ENCODE results near the gene PLEKHO1.

Gene PLEKHO1

DNA sequence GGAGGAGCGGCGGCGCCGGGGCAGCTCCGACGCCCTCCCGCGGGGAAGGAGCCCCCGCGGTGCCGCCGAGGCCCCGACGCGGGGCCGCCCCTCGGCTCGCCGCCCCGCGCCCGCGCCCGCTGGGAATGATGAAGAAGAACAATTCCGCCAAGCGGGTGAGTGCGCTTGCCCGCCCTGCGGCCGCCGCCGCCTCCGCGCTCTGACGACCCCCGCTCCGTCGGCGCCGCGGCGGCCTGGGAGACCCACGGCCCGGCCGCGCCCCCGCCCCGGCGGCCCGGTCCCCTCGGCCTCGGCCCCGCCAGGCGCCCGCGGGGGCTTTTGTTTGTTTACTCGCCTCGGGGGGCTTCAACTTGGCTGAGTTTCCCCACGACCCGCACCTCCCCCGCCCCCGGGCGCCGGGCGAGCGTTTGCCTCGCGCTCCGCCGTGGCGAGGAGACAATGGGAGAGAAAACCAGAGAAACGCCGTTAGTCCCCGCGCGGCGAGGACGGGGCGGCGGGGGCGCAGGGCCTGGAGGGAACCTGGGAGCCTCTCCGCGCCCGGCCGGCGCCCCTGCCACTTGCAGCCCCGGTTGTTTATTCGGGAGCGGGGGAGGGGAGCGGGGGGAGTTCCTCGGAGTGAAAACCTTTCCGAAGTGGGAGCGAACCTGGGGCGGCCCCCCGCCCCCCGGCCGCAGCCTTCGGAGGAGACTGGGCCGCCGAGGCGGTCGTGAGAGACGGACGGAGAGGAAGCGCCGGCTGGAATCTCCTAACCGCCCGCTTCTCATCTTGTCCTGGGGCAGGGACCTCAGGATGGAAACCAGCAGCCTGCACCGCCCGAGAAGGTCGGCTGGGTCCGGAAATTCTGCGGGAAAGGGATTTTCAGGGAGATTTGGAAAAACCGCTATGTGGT lies 661 bp downstream of the PLEKHO1 start:
- DNase-seq (ENCODE audit: low read depth): no peak

DNA sequence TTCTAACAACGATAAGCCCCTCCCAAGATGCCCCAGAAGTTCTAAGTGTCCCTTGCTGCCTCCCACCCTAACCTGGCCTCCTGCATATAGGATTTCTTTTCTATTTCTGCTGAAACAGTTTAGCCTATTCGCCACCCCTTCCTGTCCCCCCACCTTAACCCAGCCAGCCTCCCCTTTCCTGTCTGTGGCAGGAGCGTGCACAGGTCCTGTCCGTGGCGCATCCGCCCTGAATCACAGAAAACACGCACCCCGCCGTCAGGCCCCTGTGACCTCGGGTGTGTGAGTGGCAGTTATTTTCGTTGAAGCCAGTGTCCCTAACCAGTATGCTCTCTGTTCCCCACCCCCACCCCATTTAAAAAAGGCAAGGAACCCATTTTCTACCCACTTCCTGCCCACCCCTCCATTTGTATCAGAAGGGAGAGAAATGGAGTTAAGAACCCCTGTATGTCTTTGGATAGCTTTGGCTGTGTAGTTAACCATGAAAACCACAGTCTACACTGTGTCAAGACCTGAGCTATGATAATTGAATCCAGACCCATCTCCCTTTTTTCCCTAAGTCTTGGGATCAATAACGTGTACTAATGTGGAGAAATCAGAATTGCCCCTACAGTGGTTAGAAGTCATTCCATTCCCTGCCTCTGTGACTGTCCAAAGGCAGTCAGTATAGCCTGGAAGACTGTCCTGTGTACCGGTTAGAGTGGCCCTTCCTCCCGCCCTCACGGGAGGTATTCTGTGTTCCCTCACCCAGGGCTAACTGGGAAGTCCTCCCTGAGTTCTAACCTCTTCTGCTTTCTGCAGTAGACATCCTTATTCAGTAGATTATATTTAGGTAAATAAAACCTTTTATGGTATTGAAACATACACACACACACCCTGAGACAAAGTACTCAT lies 1.8 kb downstream of the PLEKHO1 start:
- DNase-seq (ENCODE audit: low read depth): peak; percentile 63

DNA sequence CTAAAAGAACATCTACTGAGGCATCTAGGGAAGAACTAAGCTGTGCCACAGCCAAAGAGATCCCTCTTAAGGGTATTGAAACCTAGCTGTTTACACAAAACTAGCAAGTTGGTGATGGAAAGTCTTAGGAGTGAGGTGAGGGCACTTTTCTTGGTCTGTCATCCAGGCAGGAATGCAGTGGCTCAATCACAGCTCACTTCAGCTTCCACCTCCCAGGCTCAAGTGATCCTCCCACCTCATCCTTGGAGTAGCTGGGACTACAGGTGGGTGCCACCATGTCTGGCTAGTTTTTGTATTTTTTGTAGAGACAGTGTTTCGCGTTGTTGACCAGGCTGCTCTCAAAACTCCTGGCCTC lies 2.4 kb downstream of the PLEKHO1 start:
- DNase-seq (ENCODE audit: low read depth): no peak

DNA sequence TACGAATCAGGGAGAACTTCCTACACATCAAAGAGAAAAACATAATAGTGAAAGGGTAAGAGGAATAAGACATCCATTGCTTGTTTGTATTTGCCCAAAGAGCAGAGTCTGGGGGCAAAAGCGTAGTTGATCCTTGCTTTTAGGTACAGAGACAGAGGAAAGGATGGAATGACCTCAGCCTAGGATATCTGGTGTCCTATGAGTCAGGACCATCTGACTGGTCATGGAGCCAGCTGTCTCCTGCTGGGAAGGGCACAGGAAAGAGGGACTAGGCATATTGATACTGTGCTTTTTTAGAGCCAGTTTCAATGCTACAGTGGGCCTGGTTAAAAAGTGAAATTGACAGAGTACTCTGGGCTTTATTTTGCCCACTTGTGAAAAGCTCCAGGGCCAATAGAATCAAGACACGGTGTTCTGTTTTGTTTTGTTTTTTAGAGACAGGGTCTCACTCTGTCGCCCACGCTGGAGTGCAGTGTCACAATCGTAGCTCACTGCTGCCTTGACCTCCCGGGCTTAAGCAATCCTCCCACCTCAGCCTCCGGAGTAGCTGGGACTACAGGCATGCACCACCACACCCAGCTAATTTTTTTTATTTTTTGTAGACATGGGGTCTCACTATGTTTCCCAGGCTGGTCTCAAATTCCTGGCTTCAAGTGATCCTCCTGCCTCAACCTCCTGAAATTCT lies 3.2 kb downstream of the PLEKHO1 start:
- DNase-seq (ENCODE audit: low read depth): no peak

DNA sequence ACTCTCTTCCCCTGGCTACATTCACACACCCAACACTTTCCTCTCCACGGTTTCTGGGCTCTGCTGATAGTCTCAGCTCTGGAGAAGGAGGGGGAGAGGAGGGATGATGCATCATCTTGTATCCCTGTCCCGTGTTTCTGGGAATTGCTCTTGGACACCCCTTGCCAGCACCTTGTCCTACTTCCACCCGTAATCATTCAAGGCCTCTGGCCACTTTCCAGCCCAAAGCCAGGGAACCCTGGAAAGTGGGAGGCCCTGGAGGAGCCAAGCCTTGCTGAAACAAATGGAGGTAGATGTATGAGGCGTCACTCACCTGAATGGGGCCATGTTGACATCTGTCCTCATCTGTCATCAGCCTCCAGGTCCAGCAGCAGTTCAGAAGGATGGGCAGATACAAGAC lies 4.4 kb downstream of the PLEKHO1 start:
- no peak for DNase-seq (ENCODE audit: low read depth)

DNA sequence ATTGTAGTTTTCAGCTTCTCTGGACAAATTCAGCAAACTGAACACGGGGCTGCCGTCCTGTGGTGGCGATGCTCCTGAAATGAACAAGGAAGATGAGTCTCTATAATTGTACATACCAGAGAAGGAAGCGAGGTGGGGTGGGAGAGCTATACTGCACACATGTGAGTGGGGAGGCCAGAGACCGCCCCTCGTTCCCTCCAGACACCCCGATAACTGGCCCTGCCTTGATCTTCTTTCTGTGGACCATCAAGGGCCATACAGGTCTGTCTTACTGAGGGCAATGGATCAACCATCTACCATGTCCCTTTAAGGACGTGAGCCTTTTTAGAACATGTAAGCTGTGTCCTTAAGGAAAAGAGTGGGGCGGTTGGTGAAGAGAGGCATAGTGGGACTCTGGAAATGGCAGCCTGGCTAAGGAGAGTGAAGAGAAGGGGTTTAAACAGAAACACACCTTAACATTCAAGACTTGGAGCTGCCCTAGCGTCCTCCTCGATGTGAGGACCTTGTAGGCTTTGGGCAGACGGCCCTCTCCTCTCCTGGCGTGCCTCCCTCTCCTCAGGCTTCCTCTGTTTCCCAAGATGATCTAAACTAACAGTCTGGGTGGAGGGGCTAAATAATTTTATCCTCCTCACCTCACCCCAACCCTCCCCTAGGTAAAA lies 5.8 kb downstream of the PLEKHO1 start:
- DNase-seq (ENCODE audit: low read depth): no peak

DNA sequence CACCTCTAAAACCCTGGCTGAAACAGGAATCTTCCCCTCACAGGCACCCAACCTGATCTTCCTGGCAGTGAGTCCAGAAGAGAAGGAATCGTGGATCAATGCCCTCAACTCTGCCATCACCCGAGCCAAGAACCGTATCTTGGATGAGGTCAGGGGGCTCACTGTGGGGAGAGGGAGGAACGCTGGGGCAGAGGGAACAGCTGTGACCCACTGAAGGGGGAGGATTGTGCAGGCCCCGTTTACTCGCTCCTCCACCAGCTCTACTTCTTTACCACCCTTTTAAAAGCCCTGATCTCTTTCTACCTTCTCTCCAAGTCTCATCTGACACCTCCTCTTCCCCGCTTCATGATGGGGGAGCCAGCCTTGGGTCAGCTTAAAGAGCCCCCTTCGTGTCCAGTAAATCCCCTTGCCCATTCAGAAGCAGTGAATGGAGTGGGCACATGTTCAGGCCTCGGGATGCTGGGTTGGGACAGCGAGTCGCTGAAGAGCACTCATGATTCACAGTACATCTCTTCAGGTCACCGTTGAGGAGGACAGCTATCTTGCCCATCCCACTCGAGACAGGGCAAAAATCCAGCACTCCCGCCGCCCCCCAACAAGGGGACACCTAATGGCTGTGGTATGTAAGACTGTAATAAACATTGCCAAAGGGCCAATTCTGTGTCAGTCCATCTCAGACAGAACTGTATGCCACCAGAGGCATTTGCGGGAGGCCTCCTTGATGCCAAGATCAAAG lies 7.3 kb downstream of the PLEKHO1 start:
- no peak for DNase-seq (ENCODE audit: low read depth)

DNA sequence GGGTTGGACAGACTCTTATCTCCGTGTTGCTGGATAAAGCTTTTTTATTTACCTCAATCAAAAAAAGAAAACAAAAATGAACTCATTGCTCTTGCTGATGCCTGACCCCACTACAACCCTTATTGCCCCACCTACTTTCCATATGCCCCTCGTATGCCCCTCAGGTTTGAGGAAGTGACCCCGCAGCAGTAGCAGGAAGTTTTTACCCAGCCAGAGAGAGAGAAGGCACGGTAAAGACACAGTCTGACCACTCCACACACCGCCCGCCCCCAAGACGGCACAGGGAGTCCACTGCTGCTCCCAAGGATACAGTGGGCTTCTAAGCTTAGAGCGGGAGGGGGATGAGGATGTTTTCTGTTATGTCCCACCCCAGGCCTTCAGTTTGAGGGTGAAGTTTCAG lies 9.8 kb downstream of the PLEKHO1 start:
- no peak for DNase-seq (ENCODE audit: low read depth)

DNA sequence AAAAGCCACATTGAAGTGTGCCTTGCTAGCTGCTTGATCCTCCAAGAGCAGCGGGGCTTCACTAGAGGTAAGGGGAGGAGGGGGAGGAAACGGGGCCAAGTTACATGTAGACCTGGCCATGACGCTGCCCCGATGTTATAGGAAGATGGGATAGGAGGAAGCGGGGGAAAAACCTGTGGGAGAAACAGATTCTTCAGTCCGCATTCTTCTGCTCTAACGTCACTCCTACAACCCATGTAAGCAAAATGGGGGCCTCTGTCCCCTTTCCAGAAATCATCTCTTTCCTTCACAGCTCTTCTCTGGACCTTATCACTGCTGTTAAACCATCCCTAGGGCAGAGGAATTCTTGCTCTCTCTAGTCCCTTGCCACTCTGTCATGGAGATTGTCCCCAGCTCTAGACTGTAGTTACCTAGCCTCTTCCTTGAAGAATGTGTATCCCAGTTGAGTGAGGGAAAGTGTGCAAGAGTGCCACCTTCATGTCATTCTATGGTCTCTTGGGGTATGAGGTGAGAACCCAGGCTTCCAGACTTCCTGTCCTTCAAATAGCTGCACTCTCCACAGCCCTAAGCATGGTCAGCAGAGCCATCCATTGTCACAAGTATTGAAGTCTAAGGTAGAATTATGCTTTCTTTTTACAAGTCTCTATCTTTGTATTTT lies 11.4 kb downstream of the PLEKHO1 start:
- no peak for DNase-seq (ENCODE audit: low read depth)

DNA sequence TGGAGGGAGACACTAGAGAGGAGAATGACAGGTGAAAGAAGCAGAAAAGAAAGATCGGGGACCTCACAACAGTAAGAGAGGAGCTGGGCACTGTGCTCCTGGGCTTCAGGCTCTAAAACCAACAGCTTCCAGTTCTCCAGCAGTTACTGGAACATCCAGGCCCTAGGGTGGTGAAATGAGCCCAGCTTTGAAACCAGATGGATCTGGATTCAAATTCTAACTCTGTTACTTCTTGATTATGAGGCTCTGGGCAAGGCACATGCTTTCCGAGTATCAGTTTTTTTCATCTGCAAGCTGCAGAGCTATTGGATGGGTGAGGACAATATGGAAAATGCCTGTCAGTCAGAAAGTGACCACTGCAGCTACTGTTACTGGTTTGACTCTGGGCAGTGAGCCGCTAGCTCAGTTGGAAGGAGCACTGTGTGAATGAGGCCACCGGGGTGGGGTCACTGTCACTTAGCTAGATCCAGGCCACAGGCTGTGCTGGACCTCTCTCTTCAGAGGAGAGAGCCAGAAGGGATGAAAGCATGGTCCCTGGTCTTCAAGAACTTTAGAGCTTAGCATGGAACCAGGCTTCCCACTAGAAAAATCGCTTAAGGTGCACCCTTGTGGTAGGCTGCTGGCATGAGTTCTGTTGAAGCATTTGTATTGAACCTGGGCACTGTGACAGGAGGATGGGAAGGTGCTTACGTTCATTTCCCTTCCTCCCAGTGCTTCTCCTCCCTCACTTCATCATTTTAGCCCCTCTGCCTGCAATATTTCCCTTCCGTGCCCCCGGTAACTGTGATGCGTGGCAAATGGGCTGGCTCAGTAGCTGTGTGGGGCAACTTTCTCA lies 12.2 kb downstream of the PLEKHO1 start:
- DNase-seq (ENCODE audit: low read depth): no peak

DNA sequence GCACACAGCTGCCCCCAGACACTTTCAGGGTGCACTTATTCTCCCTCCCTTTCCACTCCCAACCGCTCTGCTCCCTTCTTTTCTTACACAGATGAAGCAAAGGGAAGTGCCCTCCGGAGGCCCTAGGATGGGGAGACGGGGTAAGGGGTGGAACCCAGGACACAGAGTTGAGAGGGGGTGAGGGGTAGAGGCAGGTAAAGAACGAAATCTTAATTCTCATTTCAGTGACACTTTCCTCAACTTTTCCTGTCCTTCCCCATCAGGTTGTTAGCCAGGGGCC lies 12.8 kb downstream of the PLEKHO1 start:
- DNase-seq (ENCODE audit: low read depth): no peak

DNA sequence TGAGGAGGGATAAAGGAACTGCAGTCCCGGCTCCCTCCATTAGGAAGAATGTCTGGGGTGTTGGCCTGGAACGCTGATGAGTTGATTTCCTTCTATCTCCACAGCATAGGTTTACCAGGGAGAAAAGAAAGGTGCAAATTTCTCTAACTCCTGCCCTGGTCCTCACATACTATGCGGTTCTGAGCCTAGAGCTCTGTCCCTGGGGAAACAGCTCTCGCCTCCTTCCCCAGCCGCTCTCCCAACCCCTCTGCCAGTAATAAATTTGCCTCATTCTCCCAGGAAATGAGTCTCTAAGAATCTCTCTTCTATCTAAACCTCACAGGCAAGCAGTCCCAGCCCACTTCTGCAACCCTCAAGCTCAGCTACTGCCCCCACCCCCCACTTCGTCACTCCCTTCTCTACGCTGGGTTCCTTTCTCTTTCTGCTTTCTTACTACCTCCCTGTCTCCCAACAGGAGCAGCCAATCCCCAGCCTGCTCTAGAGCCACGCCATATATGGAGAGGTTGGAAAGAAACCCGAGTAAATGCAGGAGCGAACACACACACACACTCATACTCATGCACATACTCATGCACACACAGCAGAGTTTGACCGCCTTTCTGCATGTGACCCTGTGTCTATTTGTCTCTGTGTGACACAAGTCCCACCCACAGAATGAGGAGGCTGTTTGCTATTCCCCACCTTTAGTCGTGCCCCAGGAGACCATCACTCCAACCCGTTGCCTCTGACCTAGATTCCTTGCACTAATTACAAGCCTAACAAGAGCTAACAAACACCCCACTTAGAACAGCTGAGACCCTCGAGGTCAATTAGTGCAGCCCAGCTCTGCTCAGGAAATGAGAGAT lies 13.4 kb downstream of the PLEKHO1 start:
- no peak for DNase-seq (ENCODE audit: low read depth)

DNA sequence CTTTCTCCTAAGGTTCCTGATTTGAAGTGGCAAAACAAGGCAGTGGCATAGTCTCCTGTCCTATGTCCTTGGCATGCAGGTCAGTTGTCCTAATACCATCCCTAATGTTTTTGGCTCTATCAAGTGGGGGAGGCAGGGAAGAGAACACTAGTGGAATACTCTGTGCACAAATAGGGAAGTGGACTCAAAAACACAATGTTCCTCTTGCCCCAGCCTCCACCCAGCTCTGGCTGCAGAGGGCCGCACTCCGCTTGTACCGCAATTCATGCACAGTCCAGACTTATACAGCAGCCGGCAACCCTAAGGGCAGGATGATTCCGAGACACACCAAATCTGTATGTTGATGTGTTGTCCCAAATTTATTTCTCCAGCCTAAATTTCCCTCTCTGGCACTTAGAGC lies 14.5 kb downstream of the PLEKHO1 start:
- DNase-seq (ENCODE audit: low read depth): no peak

DNA sequence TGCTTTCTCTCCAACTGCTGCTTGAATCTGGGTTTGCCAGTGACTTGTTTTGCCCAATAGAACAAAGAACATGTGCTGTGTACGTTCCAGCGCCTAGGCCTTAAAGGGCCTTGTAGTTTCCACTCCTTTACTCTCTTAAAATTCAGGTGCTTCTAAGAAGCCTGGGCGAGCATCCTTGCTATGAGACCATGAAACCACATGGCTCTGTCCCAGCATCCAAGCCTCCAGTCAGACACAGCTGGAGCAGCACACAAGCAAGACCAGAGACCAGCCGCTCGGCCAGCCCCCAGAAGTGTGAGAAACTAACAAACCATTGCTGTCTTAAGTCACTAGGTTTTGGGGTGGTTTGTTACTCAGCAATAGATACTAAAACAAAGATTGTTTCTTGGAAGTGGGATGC lies 15.1 kb downstream of the PLEKHO1 start:
- no peak for DNase-seq (ENCODE audit: low read depth)

DNA sequence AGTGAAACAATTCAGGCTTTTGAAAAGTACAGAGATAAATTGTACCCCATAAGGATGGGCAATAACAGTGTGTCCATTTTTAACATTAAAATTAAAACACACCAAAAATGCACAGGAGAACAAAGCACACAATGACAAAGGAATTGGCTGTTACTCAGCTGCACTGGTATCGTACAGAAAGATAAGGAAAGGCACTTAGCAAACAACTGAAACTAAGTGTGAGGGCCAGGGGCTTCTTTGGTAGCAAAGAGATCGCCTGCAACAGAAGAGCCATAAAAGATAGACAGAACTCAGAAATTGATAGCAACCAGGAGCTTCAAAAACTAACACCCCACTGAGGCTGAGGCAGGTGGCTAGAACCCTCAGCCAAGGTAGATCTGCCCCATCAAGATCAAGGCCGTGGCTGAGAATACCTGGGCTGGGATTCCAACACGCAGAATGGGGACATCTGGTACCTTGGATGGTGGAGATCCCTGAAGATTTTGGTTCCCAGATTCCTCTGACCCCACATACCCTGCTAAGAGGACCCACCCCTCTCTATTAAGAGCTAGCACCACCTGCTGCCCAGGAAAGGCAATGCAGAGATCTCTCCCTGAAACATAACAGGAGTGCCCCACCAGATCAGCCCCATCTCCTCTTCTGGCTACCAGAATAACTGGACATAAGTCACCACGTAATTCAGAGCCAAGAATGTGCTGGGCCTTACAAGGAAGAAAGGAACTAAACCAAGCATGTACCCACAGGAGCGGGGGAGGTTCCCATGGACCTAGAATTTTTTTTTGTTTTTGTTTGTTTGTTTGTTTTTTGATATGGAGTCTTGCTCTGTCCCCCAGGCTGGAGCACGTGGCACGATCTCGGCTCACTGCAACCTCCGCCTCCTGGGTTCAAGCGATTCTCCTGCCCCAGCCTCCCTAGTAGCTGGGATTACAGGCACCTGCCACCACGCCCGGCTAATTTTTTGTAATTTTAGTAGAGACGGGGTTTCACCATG lies 16.2 kb downstream of the PLEKHO1 start:
- DNase-seq (ENCODE audit: low read depth): no peak

DNA sequence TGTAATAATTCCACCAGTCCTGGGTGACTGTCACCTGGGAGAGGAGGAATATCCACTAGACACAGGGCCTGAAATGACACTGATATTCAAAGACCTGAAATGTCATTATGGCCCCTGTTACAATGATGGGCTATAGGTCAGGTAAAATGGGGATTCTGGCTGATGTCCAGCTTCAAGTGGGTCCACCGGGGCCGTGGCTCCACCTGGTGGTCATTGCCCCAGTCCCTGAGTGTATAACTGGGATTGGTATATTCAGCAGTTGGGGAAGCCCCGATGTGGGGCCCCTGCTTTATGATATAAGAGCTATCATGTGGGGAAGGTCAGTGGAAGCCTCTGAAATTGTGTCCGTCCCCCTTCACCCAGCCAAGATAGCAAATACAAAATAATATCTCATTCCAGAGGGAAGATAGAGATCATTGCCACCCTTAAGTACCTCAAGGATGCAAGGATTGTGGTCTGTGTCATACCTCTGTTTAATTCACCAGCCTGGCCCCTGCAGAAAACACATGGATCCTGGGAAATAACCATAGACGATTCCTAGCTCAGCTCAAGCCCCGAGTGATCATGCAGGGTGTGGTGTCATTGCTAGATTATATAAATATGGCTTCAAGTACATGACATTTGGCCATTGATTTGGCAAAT lies 19.4 kb downstream of the PLEKHO1 start:
- peak; percentile 40 for DNase-seq (ENCODE audit: low read depth)

DNA sequence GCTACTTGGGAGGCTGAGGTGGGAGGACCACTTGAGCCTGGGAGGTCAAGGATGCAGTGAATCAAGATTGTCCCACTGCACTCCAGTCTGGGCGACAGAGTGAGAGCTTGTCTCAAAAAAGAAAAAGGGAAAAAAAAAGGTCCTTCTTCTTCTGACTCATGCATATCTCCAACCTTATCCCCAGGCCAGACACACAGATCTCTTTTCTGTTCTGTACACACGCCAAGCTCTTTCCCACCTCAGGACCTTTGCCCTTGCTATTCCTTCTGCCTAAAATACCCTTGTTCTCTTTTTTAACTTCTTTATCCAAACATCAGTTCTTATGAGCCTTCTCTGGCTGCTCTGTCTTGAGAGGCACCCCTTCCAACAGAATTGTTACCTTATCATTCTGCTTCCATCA lies 22.1 kb downstream of the PLEKHO1 start:
- DNase-seq (ENCODE audit: low read depth): no peak
